GM21526 (cell line): Measurements from ENCODE around the gene OR51B6.
"Not testable (repeated sequence)": the region's sequence is repeated elsewhere in the genome, so short reads cannot be mapped to it uniquely, and the experiment has no call there.

Source experiments
- ATAC-seq: cut with Tn5 transposase; IDR thresholded peaks from one replicate; pipeline ENCODE4 v1.9.1; 2021; ENCODE audit warnings: moderate library complexity; ENCODE audit not compliant: unreplicated experiment, low FRiP score

Gene OR51B6, protein sequence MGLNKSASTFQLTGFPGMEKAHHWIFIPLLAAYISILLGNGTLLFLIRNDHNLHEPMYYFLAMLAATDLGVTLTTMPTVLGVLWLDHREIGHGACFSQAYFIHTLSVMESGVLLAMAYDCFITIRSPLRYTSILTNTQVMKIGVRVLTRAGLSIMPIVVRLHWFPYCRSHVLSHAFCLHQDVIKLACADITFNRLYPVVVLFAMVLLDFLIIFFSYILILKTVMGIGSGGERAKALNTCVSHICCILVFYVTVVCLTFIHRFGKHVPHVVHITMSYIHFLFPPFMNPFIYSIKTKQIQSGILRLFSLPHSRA

DNA sequence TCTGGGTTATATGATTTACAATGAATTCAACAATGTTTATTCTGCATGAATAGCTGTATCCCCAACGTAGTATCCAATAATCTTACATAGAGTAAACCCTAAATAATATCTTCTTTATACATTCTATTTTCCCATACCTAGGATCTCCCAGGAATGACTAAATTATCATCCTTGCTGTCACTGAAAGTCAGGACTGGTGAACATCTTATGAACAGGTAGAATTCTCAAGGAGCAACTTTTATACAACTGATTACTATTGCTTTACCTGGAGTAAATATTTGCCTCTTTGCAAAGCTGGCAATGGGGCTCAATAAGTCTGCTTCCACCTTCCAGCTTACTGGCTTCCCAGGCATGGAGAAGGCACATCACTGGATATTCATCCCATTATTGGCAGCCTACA lies at the start of gene OR51B6:
Gene OR51B6 (plus strand): TSS at position 301 of the 400 bp plus-strand sequence. CDS start 0 bp downstream, at position 301.
- no peak for ATAC-seq

DNA sequence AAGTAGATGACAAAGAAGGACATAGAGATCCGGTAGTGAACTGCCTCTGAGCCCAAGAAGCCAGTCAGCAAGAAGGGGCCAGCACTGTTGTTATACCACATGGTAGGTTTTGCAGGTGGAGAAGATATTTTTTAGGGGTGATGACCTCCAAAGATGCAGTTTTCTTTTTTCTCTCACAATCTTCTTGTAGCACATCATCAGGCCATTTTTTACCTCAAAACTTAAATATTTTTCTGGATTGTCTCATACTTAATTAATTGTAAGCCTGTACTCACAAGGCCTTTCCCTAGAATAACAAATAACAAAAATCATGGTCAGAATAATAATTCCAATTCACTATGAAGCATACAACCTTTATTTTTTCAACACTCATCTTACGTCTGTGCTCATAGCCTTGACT lies 49.5 kb upstream of the OR51B6 start, which contains the start of gene OR51B4:
Gene OR51B4 (minus strand): TSS at position 101 of the 400 bp plus-strand sequence. CDS start 0 bp downstream, at position 101.
- ATAC-seq: no peak

DNA sequence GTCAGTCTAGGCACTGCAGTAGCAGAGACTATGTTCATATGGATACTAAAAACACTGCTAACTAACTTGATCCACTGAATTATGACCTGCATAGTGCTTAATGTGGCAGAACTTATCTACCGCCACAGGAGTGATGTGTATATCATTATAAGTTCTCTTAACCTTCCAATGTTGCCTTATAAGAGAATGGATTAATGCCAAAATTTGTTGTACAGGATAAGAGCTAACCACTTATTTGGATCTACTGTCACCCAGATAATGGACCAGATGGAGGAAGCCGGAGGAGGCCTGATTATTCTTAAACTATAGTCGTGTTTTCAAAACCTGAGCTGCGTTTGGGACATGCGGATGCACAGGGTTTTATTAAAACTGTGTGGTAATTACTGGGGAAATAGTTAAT lies 47.7 kb upstream of the OR51B6 start:
- ATAC-seq: no peak

DNA sequence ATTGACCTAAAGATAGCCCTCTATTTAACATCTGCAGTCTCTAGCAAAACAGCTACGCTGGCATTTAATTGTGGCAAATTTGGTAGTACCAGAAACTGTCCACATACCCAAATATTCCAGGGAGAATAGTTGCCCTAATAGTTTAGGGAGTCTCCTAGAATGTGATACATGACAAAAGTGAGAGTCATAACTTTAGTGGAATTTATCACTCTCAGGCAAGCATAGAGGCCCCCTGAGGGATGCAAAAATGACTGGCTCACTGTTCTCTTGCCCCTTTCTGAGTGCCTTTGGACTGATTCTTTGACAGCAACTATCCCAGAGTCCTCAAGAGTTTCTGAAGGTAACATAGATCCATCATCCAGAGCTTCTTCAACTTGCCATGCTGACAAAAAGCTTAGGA lies 47.3 kb upstream of the OR51B6 start:
- ATAC-seq: no peak

DNA sequence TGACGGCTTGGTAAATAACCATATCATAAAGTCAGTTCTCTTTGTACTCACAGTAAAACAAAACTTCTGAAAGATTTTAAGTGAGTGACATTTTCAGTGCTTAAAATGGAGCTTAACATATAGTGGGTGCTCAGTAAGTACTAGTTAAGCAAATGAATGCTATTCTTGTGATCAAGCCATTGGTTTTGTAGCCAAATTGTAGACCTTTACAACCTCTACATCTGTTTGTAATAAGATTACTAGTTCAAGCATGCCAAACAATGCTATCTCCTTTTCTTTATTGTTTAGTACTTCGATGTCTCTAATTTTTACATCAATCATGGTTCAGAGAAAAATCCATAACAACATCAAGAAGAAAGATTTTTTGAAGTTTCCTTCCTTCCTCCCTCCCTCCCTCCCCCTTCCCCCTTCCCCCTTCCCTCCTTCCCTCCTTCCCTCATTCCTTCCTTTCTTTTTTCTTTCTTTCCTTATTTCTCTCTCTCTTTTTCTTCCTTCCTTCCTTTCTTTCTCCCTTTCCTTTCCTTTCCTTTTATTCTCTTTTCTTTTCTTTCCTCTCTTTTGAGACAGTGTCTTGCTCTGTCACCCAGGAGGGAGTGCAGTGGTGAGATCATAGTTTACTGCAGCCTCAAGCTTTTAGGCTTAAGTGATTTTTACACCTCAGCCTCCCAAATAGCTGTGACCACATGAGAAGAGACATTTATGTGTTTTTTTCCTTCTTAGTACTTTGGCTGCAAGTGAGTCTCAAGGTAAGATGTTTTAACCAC lies 43.9 kb upstream of the OR51B6 start:
- ATAC-seq: no peak

DNA sequence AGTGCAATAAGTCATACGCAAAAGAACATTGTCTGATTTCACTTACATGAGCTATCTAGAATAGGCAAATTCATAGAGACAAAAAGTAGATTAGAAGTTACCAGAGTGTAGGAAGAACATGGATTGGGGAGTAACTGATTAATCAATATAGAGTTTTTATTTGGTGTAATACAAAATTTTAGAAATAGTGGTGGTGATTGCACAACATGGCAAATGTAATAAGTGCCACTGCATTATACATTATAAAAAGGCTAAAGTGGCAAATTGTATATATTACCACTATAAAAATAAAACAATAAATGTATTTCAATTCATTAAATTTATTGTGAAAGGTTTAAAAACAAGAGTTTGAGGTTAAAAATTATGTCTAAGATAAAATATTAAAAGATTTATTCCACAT lies 40.9 kb upstream of the OR51B6 start:
- ATAC-seq: no peak

DNA sequence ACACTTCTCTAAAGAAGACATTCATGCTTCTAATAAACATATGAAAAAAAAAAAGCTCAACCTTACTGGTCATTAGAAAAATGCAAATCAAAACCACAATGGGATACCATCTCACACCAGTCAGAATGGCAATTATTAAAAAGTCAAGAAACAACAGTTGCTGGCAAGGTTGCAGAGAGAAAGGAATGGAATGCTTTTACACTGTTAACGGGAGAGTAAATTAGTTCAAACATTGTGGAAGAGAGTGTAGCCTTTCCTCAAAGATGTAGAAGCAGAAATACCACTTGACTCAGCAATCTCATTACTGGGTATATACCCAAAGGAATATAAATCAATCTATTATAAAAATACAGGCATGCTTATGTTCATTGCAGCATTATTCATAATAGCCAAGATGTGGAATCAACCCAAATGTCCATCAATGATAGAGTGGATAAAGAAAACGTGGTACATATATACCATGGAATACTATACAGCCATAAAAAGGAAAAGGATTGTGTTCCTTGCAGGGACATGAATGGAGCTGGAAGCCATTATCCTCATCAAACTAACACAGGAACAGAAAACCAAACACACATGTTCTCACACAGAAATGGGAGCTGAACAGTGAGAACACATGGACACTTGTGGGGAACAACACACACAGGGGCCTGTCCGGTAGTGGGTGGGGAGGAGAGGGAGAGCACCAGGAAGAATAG lies 37.8 kb upstream of the OR51B6 start:
- ATAC-seq: not testable (repeated sequence)

DNA sequence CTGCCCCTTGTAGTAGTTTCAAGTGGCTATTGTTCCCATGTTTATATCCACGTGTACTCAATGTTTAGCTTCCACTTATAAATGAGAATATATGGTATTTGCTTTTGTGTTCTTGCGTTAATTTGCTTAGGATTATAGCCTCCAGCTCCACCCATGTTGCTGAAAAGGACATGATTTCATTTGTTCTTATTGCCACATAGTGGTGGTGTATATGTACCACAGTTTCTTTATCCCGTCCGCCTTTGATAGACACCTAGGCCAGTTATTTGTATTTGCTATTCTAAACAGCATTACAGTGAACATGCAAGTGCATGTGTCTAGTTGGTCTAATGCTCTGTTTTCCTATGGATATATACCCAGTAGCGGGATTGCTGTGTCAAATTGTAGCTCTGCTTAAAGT lies 34.0 kb upstream of the OR51B6 start:
- ATAC-seq: no peak

DNA sequence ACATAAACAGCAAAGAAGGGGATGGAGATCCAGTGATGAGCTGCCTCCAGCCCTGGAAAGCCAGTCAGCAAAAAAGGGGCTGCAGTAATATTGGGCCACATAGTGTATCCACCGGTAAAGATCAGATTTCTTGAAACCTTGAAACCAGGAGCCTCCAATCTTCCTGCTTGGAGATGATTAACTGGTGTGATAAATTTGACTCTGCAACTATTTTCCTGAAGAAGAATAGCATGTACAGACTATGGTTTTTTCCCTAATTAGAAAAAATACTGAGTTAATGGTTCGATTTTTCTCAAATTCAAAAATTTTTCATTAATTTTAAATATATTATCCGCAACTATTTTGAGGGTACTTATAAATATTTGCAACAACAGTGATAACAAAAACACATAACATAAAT lies 27.1 kb upstream of the OR51B6 start, which contains the start of gene OR51B2:
Gene OR51B2 (minus strand): TSS at position 101 of the 400 bp plus-strand sequence. CDS start 0 bp downstream, at position 101.
- ATAC-seq: no peak

DNA sequence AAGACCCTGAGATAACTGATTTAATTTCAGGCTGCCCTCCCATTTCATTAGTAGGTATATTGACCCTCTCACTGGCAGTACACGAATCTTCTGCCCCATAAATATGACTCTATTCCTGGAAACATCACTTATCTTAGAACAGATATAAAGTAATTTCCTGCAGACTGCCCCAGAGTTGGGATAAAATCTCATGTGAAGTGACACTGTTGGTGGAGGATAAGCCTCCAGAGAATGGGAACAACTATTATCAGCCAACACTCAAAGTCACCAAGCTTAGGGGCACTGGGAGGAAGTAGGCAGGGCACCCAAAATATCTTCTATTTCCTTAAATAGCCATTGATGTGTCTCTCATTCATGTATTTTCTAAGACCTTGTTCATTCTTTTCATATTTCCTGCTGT lies 16.1 kb upstream of the OR51B6 start:
- ATAC-seq: no peak

DNA sequence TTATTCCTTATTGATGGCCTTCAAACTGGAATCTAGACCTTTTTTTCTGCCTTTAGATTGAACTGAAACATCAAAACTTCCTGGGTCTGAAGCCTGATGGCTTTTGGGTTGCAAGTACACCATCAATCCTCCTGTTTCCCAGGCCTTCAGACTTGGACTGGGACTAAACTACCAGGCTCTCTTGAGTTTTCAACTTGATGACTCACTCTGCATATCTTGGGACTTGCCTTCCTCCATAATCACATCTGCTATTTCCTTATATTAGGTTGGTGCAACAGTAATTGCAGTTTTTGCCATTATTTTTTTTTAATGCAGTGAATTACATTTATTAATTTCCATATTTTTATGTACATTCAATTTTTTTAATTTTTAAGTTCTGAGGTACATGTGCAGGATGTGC lies 15.0 kb upstream of the OR51B6 start:
- ATAC-seq: no peak

DNA sequence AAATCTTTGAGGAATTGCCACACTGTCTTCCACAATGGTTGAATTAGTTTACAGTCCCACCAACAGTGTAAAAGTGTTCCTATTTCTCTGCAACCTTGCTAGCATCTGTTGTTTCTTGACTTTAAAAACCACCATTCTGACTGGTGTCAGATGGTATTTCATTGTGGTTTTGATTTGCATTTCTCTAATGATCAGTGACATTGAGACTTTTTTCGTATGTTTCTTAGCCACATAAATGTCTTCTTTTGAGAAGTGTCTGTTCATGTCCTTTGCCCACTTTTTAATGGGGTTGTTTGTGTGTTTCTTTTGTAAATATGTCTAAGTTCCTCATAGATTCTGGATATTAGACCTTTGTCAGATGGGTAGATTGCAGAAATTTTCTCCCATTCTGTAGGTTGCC lies 14.1 kb upstream of the OR51B6 start:
- ATAC-seq: not testable (repeated sequence)

DNA sequence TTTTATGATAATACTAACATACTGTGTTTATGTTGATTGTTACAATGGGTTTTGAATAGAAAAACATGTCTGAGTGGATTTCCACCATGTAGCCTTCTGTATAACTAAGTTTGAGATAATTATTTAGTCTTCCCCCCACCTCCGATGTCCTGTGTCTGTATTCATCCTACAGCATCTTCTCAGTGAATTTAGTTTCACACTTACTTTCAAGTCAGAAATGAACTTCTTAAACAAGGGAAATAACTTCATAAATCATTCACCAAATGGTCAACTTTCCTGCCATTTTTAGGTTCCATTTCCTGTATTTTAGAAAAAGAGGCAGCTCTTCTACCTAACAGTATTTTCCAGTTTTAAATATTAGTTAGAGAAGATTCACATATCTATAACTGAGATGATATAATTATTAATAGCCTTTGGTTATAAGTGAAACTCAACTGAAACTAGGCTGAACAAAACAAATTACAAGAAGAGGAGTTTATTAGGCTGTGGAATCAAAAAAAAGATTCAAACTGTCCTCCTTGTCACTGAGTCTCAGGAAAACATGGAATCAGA lies 11.5 kb upstream of the OR51B6 start:
- no peak for ATAC-seq

DNA sequence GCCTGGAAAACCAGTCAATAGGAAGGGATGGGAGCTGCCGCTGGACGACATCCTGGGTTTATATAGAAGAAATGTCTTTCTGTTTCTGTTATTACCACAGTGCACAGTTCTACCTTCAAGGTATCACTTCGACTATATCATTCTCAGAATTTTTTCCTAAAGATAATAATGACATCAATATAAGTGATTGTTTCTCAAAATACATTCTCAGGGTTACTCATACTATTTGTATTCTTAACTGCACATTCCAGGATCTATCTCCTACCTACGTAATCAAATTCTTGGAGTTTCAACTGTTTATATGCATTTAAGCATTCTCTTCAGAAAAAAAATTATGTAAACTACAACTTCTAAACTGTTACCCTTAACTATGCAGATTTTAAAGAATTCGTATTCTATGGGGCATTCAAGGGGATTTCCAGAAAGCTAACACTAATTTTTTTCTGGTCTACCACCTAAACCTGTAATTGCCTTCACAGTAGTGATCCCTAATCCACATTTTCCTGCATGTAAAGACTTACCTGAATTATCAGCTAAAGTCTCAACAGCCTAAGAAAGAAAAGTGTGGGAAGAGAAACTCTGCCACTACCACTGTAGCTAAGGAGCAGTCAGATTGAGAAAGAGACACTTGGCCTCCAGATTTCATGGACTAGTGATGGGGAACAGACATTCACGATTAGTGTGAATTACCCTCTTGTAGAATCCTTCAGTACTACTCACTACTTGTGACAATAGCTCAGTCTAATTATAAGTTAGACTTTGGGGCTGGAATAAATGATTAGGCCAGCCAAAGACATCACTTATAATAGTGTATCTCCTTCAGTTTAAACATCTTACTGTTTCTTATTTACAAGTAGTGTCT lies 7.6 kb upstream of the OR51B6 start, which contains the start of gene OR51B5:
Gene OR51B5 (minus strand): TSS at position 51 of the 862 bp plus-strand sequence. CDS start 0 bp downstream, at position 51.
- no peak for ATAC-seq

DNA sequence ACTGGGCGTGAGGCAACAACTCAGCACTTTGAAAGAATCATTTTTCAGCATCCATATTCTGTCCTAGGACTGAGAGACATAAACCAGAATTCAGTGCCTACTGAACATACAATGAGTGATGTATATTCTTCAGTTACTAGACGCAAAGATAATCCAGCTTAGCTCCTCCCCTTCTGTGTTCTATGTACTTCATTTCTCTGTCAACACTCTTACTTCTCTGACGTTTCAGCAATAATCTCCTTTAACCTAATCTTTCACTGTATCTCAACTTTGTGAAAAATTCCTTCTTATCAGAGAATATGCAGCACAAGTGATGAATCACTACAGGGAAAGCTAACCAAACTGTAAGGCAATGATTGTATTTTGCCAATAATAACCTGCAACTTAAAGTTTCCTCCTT lies 5.5 kb upstream of the OR51B6 start:
- no peak for ATAC-seq

DNA sequence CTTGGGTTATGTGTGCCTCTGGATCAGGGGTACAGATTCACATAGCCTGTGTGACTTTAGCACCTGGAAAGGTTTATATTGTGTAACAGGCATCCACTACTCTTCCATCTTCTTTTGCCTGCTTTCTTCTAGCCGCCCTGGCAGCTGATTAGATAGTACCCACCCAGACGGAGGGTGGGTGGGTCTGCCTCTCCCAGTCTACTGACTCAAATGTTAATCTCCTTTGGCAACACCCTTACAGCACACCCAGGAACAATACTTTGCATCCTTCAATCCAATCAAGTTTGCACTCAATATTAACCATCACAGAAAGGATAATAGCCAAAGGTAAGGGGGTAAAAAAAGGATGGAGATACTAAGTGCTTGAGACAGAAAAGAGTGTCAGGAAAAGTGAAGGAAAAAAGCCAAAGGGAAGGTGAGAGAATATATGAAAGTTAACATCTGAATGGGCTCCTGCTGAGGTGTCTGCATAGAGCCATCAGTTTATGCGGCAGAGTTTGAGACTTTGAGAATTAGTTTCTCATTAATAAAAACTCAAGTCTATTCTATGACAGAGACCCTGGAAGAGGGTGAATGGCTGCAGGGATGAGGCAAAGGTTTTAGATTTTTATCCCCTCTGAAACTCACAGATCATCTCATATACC lies 2.6 kb upstream of the OR51B6 start:
- ATAC-seq: no peak

DNA sequence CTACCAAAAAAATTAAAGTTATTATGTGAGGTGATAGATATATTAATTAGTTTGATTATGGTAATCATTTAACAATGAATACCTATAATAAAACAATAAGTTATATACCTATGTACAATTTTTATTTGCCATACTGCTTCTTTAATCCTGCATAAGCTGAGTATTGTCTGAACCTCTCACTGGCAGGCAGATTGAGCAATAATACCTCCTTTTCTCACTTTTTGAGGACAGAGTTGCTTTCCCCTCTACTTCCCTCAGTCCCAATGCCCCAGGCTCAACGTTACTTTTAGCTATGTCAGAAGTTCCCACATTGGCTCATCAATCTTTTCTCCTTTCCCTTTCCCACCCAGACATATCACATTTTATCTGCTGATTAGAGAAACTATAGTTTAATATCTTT lies 1.8 kb upstream of the OR51B6 start:
- no peak for ATAC-seq

DNA sequence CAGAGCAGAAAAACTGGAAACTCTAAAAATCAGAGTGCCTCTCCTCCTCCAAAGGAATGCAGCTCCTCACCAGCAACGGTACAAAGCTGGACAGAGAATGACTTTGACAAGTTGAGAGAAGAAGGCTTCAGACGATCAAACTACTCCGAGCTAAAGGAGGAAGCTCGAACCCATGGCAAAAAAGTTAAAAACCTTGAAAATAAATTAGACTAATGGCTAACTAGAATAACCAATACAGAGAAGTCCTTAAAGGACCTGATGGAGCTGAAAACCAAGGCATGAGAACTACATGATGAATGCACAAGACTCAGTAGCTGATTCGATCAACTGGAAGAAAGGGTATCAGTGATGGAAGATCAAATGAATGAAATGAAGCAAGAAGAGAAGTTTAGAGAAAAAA lies 4.7 kb downstream of the OR51B6 start:
- not testable (repeated sequence) for ATAC-seq

DNA sequence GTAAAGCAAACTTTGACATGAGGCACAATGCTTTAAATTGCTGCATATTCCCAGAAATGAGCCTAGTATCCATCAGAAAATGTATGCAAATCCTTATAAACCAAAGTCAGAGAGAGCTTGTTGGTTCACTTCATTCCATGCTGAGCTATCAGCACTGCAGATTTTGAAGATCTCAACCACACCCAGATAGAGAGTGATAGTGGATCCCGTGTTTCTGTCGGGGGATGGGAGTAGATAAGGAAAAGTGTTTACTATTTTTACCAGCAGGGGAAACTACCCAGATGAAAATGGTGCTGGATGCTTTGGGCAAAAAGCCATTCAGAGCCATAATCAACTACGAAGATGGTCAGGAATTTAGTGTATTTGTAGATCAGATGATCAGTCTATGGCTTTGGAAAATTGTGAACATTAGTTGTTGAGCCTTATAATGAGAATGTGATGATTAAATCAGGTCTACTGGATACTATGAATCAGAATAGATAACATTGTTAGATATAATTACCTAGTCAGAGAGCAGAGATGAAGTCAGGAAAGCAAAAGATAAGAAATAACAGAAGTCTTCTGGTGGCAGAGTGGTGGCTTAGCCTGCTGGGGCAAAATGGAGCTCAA lies 10.8 kb downstream of the OR51B6 start:
- ATAC-seq: no peak
